ENCODE data around the gene SLC5A10. TPM values are rescaled to one million over a fixed set of nuclear protein-coding genes. Genes with fewer than 3 reads are reported as not detected.
"Not testable (repeated sequence)": the region's sequence is repeated elsewhere in the genome, so short reads cannot be mapped to it uniquely, and the experiment has no call there.

SLC5A10 gene
- polyA plus RNA-seq (ENCODE audit: insufficient read length): 0.58 TPM
- long read RNA-seq, donor 1: 0 reads
- long read RNA-seq, donor 2: 0 reads
- long read RNA-seq, donor 3: 0 reads
- long read RNA-seq, donor 4: 0 reads
- long read RNA-seq, donor 5: 0 reads
- long read RNA-seq, donor 6: 0 reads
- long read RNA-seq, donor 7: 0 reads
- long read RNA-seq, donor 8: 0 reads

GRCh38 chr17:18951941-18952842, at the start of gene SLC5A10:
Gene SLC5A10 (plus strand): TSS chr17:18952165. CDS start chr17:18952206, 41 bp downstream.
- no peak for DNase-seq

DNA sequence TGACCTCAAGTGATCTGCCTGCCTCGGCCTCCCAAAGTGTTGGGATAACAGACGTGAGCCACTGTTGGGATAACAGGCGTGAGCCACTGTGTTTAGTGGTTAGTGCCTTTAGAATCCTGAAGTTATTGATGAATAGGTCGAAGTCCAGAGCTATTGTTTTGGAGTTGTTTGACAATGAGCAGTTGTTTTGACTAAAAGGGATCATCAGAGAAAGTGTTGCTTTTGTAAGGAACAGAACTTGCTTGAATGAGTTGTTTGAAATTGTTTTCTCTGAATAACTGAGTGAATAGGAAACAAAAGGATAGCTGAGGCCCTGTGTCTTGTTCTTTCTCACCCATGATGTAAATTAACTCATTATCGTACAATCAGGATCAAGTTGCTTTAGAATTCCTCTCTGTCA, 47.5 kb upstream of the SLC5A10 start:
- DNase-seq: no peak

GRCh38 chr17:18905226-18905625, 46.7 kb upstream of the SLC5A10 start:
- DNase-seq: no peak

- DNase-seq: no peak
These were observed 41.6 kb upstream of the SLC5A10 start for GRCh38 chr17:18910326-18910725.

DNA sequence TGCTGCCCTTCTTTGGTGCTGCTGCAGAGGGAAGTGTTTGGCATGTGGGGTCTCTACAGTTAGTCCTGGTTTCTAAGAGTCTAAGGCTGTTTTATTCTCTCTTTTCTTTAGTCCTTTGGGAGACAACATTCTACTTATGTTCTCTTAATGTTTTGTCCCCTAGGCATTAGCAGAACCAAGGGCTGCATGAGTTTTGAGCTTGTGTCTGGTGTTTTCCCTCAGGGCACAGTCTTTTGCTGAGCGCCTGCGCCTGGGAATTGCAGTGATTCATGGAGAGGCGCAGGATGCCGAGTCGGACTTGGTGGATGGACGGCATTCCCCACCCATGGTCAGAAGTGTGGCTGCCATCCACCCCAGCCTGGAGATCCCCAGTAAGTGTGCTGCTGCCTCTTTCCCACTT, 41.1 kb upstream of the SLC5A10 start:
- no peak for DNase-seq

GRCh38 chr17:18916816-18917500, 35.0 kb upstream of the SLC5A10 start:
- DNase-seq: no peak

DNA sequence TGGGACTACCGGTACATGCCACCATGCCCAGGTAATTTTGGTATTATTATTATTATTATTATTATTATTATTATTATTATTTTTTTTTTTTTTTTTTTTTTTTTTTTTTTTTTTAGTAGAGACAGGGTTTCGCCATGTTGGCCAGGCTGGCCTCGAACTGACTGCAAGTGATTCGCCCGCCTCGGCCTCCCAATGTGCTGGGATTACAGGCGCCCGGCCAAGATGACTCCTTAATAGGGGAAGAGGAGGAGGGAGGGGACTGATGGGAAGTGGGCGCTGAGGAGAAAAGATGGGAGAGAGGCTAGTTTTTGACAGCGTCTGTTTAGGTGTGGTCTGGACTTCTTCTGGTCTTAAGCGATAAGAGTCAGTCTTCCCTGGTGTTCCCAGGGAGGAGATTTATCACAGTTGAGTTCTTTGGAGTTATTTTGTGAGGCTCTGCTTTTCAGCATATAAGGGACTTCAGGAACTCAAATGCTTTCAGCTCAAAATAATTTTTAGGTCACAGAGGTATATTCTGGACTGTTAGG, 34.4 kb upstream of the SLC5A10 start:
- DNase-seq: no peak

DNA sequence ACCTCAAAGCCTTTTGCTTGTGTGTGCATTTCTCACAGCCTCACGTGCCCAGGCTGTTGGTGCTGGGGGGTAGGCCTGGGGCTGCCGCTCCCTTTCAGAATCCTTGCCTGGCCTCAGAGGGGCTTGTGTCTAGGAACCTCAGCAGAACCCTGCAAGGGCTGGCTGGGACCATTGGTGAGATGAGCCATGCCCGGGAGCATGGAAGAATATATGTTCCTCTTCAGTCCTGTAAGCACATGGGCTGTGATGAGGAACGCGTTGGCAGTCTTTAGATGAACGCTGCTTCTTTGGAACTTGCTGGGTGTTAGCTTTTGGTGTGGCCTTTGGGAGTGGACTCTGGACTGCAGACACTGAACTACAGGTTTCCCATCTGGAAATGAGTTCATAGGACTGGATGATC, 32.0 kb upstream of the SLC5A10 start:
- DNase-seq: no peak

DNA sequence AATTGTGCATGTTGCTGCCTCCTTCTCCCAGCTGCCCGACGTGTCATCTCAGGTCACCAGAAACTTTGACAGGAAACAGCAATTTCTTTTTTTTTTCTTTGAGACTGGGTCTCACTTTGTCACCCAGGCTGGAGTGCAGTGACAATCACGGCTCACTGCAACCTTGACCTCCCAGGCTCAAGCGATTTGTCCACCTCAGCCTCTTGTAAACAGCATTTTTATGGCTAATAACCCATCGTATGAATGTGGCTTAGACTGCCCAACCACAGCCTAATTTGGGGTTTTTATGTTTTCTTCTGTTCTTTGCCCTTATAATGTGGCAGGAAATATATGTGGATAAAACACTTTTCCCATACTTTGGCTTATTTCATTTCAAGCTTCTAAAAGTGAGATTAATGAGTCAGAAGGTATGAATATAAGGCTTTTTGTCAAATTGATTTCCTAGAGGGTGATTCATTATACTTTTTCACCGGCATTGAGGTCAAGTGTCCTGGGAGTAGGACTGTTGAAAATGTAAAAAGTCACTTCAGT, 31.0 kb upstream of the SLC5A10 start:
- DNase-seq: no peak

DNA sequence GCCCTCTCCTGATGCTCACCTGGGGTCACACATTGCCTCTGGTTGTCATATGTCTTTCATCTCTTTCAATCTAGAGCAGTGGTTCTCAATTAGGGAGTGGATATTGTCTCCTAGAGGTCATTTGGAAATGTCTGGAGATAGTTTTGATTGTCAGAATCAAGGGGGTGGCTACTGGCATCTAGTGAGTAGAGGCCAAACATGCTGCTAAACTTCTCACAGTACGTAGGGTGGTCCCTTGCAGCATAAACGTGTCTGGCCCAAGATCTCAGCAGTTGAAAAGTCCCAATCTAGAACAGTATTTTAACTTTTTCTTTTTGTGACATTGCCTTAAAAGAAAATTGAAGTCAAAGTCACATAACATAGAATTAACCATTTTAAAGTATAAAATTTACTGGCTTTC, 30.5 kb upstream of the SLC5A10 start:
- no peak for DNase-seq

DNA sequence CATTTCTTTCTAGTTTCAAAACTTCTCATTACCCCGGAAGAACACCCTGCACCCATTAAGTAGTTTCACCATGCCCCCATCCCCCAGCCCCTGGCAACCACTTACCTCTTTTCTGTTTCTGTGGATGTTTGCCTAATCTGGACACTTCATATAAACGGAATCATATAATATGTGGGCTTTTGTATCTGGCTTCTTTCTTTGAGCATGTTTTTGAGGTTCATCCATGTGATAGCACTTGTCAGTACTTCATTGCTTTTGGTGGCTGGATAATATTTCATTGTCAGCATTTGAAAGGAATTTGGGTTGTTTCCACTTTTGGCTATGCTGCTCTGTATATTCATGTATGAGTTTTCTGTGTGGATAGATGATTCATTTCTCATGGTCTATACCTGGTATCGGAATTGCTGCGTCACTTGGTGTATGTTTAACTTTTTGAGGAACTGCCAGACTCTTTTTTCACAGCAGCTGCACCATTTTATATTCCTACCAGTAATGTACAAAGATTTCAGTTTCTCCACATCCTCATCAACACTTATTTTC, 30.0 kb upstream of the SLC5A10 start:
- DNase-seq: no peak

GRCh38 chr17:18922596-18922995, 29.4 kb upstream of the SLC5A10 start:
- not testable (repeated sequence) for DNase-seq

DNA sequence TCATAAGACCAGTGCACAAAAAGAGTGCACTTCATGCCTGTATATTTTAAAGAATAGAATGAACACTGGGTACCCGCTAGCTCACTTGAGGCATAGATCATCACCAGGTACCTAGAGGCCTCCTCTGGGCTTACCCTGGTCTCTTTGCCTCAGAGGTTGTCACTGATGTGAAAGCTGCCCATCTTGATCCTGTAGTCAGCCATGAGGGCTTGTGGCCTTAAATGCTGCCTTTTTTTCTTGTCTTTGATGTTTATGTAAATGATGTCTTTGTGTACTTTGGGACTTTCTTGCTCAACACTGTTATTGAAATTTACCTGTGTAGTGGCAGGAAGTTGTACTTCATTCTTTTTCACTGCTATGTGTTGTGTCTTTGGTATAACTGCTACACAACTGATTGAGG, 26.8 kb upstream of the SLC5A10 start:
- no peak for DNase-seq

DNA sequence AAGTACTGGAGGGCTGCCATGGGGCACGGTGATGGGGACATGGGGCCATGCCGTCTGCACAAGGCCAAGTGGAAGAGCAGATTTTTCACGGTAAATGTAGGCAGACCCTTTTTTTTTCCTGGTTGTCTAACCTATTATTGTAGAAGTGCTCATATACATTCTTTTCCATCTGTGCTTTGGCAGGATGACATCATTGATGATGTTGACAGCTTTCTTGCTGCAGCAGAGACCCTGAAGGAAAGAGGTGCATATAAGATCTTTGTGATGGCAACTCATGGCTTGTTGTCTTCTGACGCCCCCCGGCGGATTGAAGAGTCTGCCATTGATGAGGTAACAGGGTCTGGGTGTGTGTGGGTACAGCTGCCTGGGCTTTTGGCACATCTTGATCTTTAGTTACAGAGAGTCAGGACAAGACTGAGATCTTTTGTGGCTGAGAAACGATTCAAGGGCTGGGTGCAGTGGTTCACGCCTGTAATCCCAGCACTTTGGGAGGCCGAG, 23.3 kb upstream of the SLC5A10 start:
- no peak for DNase-seq

DNA sequence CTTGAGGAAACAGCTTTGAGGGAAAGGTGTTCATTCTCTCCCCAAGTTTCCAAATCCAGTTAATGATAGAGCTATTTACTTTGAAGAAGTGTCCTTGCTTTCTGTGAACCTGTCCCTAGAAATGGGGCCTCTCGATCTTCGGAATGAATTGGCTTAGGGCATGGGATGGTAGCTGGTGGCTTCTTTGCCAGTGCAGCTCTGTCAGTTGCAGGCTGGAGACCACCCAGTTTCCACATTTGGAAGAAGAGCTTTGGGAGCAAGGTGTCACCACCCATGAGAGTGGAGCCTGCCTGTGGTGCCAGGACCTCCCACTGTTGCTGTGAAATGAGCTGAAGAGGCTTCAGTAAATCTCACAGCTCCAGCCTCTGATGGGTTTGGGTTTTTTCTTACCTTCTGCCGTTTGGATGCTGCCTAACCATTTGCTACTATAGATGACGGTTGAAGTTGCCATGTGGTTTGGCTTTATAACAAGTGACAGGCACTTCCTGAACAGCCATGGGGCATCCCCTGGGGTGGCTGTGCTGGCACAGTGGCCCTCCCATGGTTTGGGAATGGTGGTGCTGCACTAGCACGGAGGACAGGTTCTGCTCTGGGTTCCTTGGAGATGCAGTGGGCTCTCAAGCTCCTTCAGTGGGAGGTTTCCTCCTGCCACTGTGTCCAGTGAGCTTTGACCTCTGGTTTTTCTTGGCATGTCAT, 19.5 kb upstream of the SLC5A10 start:
- no peak for DNase-seq

DNA sequence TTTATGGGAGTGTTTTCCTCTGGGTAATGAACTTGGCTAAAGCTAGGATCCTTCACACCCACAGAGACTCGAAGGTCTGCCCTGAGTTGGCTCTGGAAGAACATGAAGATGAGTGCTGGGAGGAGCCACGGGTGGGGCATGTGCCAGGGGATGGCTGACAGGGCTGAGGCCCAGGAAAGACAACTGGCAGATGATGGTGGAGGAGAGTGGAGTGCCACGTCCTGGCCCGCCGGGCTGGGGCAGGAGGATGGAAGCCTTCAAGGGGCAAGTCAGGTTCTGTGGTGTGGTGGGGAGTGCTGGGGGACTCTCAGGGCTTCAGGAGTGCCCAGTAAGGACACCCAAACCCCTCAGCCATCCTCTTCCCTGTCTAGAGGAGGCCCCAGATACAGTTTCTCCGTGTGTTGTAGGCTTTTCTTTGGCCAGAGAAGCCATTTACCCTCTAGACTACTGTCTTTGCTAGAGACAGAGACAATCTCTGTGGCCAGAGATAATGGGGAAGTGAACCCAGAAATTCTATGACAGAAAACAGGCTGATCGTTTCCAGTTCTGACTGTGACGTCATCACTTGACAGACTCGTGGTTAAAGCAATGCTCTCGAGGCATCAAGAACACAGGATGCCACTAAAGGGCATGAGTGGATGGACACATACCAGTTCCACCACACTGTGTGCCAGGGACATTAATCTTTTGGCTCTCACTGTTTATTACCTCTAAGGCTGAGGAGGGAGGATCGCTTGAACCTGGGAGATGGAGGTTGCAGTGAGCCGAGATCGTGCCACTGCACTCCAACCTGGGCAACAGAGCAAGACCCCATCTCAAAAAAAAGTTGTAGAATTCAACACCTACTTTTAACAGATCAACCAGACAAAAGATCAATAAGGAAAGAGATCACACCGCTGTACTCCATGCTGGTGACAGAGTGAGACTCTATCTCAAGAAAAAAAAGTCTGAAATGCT, 18.6 kb upstream of the SLC5A10 start:
- no peak for DNase-seq

GRCh38 chr17:18937981-18938691, 13.8 kb upstream of the SLC5A10 start:
- DNase-seq: no peak

DNA sequence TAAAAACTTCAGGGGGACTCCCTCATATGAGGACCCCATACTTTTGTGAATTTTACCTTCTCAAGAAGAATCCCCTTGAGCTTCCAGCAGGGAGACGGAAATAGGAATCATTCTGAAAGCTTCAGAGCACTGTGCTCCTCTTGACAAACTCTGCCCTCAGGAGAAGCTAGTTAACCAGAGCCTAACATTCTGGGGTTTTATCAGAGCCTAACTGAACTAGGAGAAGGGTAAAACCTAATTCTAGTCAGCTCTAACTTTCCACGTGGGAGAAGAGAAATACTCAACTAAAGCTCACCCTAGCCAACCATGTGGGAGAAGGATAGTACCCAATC, 13.3 kb upstream of the SLC5A10 start:
- no peak for DNase-seq

GRCh38 chr17:18944646-18945045, 7.3 kb upstream of the SLC5A10 start:
- no peak for DNase-seq

GRCh38 chr17:18946536-18946935, 5.4 kb upstream of the SLC5A10 start:
- DNase-seq: no peak
